ENCODE results near the gene RPH3AL. TPM values are rescaled to one million over a fixed set of nuclear protein-coding genes. Genes with fewer than 3 reads are reported as not detected.

The RPH3AL gene
- total RNA-seq, 1 donor: 2.9 TPM

DNA sequence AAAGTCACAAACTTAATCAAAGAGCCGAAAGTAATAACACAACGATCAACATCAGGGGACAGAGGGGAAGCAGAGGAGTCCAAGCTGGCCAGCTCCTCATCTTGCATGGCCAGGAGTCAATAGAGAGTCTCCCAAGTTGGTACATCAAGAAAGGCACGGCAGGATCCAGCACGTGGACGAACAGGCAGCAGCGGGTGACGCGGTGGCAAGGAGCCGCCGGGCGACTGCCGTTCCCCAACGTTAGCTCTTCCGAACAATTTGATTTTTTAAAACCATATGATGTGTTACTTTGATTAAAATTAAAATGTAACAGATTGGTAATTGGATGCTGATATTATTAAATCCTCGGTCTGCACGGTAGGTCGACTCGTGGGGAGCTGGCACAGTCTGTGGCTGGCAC, 89.3 kb downstream of the RPH3AL start:
- no peaks in the 10 kb centered on the region for H3K9me3 ChIP-seq (ENCODE audit: low read depth, low read length)
- H3K4me2 ChIP-seq (ENCODE audit: insufficient read depth, low read length): no peak overlapping the region
- no peak overlapping the region for H2AFZ ChIP-seq (ENCODE audit: low read length)
- no peaks in the 10 kb centered on the region for H4K20me1 ChIP-seq (ENCODE audit: insufficient read depth, low read length)
- H3K4me1 ChIP-seq (ENCODE audit: insufficient read depth, low read length): peaks cover 3% of the 10 kb centered on the region
- no peaks in the 10 kb centered on the region for H3K36me3 ChIP-seq (ENCODE audit: insufficient read depth, low read length)
- DNase-seq (ENCODE audit: insufficient read length, low spot score, missing footprints): peak; percentile 76
- no peaks in the 10 kb centered on the region for H3K79me2 ChIP-seq (ENCODE audit: insufficient read depth, low read length)
- TF ChIP-seq, protein P1, sequence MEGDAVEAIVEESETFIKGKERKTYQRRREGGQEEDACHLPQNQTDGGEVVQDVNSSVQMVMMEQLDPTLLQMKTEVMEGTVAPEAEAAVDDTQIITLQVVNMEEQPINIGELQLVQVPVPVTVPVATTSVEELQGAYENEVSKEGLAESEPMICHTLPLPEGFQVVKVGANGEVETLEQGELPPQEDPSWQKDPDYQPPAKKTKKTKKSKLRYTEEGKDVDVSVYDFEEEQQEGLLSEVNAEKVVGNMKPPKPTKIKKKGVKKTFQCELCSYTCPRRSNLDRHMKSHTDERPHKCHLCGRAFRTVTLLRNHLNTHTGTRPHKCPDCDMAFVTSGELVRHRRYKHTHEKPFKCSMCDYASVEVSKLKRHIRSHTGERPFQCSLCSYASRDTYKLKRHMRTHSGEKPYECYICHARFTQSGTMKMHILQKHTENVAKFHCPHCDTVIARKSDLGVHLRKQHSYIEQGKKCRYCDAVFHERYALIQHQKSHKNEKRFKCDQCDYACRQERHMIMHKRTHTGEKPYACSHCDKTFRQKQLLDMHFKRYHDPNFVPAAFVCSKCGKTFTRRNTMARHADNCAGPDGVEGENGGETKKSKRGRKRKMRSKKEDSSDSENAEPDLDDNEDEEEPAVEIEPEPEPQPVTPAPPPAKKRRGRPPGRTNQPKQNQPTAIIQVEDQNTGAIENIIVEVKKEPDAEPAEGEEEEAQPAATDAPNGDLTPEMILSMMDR (IDR thresholded peaks at IDR 0.05; ENCODE audit: extremely low read depth, low read depth, low read length): no peak
- H3K27ac ChIP-seq (ENCODE audit: low read depth, low read length): no peak overlapping the region
- no peak overlapping the region for H3K4me3 ChIP-seq (ENCODE audit: insufficient read depth, low read length)
- no peaks in the 10 kb centered on the region for H3K27me3 ChIP-seq (ENCODE audit: insufficient read depth, low read length)

DNA sequence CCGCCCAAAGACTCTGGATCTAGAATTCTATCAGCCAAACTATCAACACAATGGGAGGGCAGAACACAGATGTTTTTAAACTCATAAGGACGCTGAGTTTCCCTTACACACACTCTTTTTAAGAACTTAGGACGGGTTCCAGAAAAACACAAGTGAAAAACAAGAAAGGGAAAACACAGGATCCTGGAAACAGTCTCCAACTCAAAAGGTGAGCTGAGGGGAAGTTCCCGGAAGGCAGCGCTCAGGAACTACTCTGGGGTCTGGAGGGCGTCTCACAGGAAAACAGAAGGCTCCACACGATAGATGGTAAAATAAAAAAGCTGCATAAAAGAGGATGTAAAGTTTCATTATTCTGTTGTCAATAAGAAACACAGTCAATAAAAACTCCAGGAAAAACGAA, 91.0 kb downstream of the RPH3AL start:
- Histone ChIP-seq H3K4me1 (ENCODE audit: insufficient read depth, low read length) (no peaks in the 10 kb centered on the region), H4K20me1 (ENCODE audit: insufficient read depth, low read length) (no peaks in the 10 kb centered on the region), H3K36me3 (ENCODE audit: insufficient read depth, low read length) (no peaks in the 10 kb centered on the region), H3K27me3 (ENCODE audit: insufficient read depth, low read length) (no peaks in the 10 kb centered on the region), H3K4me2 (ENCODE audit: insufficient read depth, low read length) (no peak overlapping the region), H3K79me2 (ENCODE audit: insufficient read depth, low read length) (no peaks in the 10 kb centered on the region), H3K9me3 (ENCODE audit: low read depth, low read length) (no peaks in the 10 kb centered on the region), H3K4me3 (ENCODE audit: insufficient read depth, low read length) (no peak overlapping the region), H2AFZ (ENCODE audit: low read length) (no peak overlapping the region), H3K27ac (ENCODE audit: low read depth, low read length) (no peak overlapping the region)
- TF ChIP-seq, protein P1 (IDR thresholded peaks at IDR 0.05; ENCODE audit: extremely low read depth, low read depth, low read length): no peak
- no peak for DNase-seq (ENCODE audit: insufficient read length, low spot score, missing footprints)

DNA sequence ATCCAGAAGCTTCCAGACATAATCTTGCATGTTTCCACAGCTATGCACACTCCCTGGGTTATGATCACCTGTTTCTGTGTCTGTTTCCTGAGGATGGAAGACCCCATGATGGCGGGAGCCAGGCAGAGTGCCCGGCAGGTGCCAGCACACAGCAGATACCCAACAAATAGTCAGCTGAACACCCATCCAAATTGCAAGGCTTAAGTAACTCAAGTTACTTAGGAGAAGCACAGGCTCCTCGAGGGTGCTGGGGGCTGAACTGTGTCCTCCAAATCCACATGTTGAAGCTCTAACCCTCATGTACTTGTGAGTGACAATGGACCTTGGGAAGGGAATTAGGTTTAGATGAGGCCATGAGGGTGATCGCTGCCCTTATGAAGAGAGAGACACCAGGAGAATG, 91.7 kb downstream of the RPH3AL start:
- no peaks in the 10 kb centered on the region for H3K4me1 ChIP-seq (ENCODE audit: insufficient read depth, low read length)
- no peak overlapping the region for H3K4me2 ChIP-seq (ENCODE audit: insufficient read depth, low read length)
- TF ChIP-seq, protein P1 (IDR thresholded peaks at IDR 0.05; ENCODE audit: extremely low read depth, low read depth, low read length): no peak
- no peaks in the 10 kb centered on the region for H3K27me3 ChIP-seq (ENCODE audit: insufficient read depth, low read length)
- H4K20me1 ChIP-seq (ENCODE audit: insufficient read depth, low read length): no peaks in the 10 kb centered on the region
- no peak for DNase-seq (ENCODE audit: insufficient read length, low spot score, missing footprints)
- H3K9me3 ChIP-seq (ENCODE audit: low read depth, low read length): no peaks in the 10 kb centered on the region
- no peak overlapping the region for H3K4me3 ChIP-seq (ENCODE audit: insufficient read depth, low read length)
- no peak overlapping the region for H2AFZ ChIP-seq (ENCODE audit: low read length)
- no peak overlapping the region for H3K27ac ChIP-seq (ENCODE audit: low read depth, low read length)
- no peaks in the 10 kb centered on the region for H3K36me3 ChIP-seq (ENCODE audit: insufficient read depth, low read length)
- H3K79me2 ChIP-seq (ENCODE audit: insufficient read depth, low read length): no peaks in the 10 kb centered on the region

DNA sequence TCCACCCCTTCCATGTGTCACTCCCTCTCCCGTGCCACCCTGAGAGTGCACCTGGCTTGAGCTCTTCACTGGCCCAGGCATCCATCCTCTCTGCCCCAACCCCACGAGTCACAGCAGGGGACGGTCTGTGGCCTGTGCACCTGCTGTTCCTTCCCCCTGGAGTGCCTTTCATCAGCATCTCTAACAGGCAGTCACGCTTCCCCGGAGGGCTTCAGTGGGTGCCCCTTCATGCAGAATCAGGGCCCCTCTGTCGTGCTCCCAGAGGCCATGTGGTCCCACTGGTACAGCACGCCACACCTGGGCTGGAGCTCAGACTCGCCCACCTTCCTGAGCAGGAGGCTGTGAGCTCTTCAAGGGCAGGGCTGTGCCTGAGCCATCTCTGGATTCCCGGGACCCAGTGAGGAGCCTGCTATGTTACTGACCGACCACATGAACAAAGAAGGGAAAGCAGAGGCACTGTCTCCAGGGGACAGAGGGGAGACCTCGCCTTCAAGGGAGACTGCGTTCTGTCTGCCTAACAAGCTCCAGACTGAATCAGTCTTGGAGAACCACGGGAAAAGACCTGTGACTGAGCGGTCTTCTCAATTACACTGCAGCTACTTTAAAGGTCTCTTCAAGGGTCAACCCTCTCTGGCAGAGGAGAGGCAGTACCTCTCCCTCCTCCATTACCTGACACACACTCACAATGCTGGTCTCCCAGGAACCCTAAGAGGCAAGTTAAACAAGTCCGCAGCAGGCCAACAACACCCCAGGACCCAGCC, 92.4 kb downstream of the RPH3AL start:
- Histone ChIP-seq H3K4me1 (ENCODE audit: insufficient read depth, low read length) (no peaks in the 10 kb centered on the region), H3K27ac (ENCODE audit: low read depth, low read length) (no peak overlapping the region), H3K4me2 (ENCODE audit: insufficient read depth, low read length) (no peak overlapping the region), H3K79me2 (ENCODE audit: insufficient read depth, low read length) (no peaks in the 10 kb centered on the region), H3K27me3 (ENCODE audit: insufficient read depth, low read length) (no peaks in the 10 kb centered on the region), H3K36me3 (ENCODE audit: insufficient read depth, low read length) (no peaks in the 10 kb centered on the region), H3K4me3 (ENCODE audit: insufficient read depth, low read length) (no peak overlapping the region), H3K9me3 (ENCODE audit: low read depth, low read length) (no peaks in the 10 kb centered on the region), H2AFZ (ENCODE audit: low read length) (no peak overlapping the region), H4K20me1 (ENCODE audit: insufficient read depth, low read length) (no peaks in the 10 kb centered on the region)
- DNase-seq (ENCODE audit: insufficient read length, low spot score, missing footprints): peak; percentile 66
- TF ChIP-seq, protein P1 (IDR thresholded peaks at IDR 0.05; ENCODE audit: extremely low read depth, low read depth, low read length): no peak

Data from osteoblast (primary cell).